Endothelial cell (in vitro differentiated cells): ENCODE results near the gene C1QA. TPM values are rescaled to one million over a fixed set of nuclear protein-coding genes. Genes with fewer than 3 reads are reported as not detected.

Source experiments
- DNase-seq: peaks from one replicate; pipeline ENCODE4 v3.0.0; 2021; ENCODE audit warnings: low spot score
- H3K27ac Mint-ChIP-seq: one replicate; pipeline ENCODE4 v1.8.0; 2021; ENCODE audit warnings: mixed read lengths, inconsistent platforms; ENCODE audit not compliant: unreplicated experiment
- H3K27me3 Mint-ChIP-seq: one replicate; pipeline ENCODE4 v1.8.0; 2021; ENCODE audit warnings: mild to moderate bottlenecking, moderate library complexity, mixed read lengths, inconsistent platforms; ENCODE audit not compliant: unreplicated experiment
- H3K36me3 Mint-ChIP-seq: one replicate; pipeline ENCODE4 v1.8.0; 2021; ENCODE audit warnings: mild to moderate bottlenecking, low read depth, mixed read lengths, inconsistent platforms; ENCODE audit not compliant: unreplicated experiment
- H3K4me1 Mint-ChIP-seq: one replicate; pipeline ENCODE4 v1.8.0; 2021; ENCODE audit warnings: mild to moderate bottlenecking, mixed read lengths, inconsistent platforms; ENCODE audit not compliant: unreplicated experiment
- H3K4me3 Mint-ChIP-seq: one replicate; pipeline ENCODE4 v1.8.0; 2021; ENCODE audit warnings: mild to moderate bottlenecking, mixed read lengths, inconsistent platforms; ENCODE audit not compliant: unreplicated experiment
- H3K9me3 Mint-ChIP-seq: one replicate; pipeline ENCODE4 v1.8.0; 2021; ENCODE audit warnings: mixed read lengths, inconsistent platforms; ENCODE audit not compliant: unreplicated experiment
- CTCF ChIP-seq: fragments of 200-600 bp; sonication (generic); IDR thresholded peaks from one replicate; pipeline ENCODE4 v1.5.0; 2021; ENCODE audit warnings: antibody characterized with exemption; ENCODE audit not compliant: unreplicated experiment
- total RNA-seq: library from RNA; stranded (reverse); fragmentation: NEBNext Ultra II Directional; extraction: Animal tissue kit (Norgen Biotek cat#: 25700); gene quantifications from one replicate; pipeline ENCODE4 v1.2.1, GENCODE V29; 2021; ENCODE audit not compliant: unreplicated experiment

C1QA gene
- total RNA-seq, 1 donor from 2014 or later = not detected

GRCh38 chr1:22633697-22634463 is 2.5 kb upstream of the C1QA start:
- no peak for TF ChIP-seq CTCF
- H3K27ac Mint-ChIP-seq = no peak overlapping the region
- H3K36me3 Mint-ChIP-seq = no peaks in the 10 kb centered on the region
- H3K9me3 Mint-ChIP-seq = no peaks in the 10 kb centered on the region
- DNase-seq = no peak
- H3K4me1 Mint-ChIP-seq = no peaks in the 10 kb centered on the region
- H3K4me3 Mint-ChIP-seq = no peak overlapping the region
- peaks cover 2% of the 10 kb centered on the region for H3K27me3 Mint-ChIP-seq

- no peak for TF ChIP-seq CTCF
- peaks cover 2% of the 10 kb centered on the region for H3K27me3 Mint-ChIP-seq
- H3K36me3 Mint-ChIP-seq = no peaks in the 10 kb centered on the region
- DNase-seq = no peak
- no peak overlapping the region for H3K4me3 Mint-ChIP-seq
- no peak overlapping the region for H3K27ac Mint-ChIP-seq
- H3K9me3 Mint-ChIP-seq = no peaks in the 10 kb centered on the region
- H3K4me1 Mint-ChIP-seq = no peaks in the 10 kb centered on the region
Measured at GRCh38 chr1:22635436-22635835, 992 bp upstream of the C1QA start.

- Mint-ChIP-seq H3K27ac (no peak overlapping the region), H3K27me3 (peaks cover 9% of the 10 kb centered on the region), H3K9me3 (no peaks in the 10 kb centered on the region), H3K4me1 (no peaks in the 10 kb centered on the region), H3K4me3 (no peak overlapping the region), H3K36me3 (no peaks in the 10 kb centered on the region)
- no peak for DNase-seq
- TF ChIP-seq CTCF = no peak
Measured at GRCh38 chr1:22636927-22637326, 499 bp downstream of the C1QA start.

GRCh38 chr1:22637907-22638445 is 1.5 kb downstream of the C1QA start:
- no peaks in the 10 kb centered on the region for H3K36me3 Mint-ChIP-seq
- H3K9me3 Mint-ChIP-seq = no peaks in the 10 kb centered on the region
- H3K27ac Mint-ChIP-seq = no peak overlapping the region
- DNase-seq = no peak
- peaks cover 9% of the 10 kb centered on the region for H3K27me3 Mint-ChIP-seq
- H3K4me3 Mint-ChIP-seq = no peak overlapping the region
- TF ChIP-seq CTCF = no peak
- no peaks in the 10 kb centered on the region for H3K4me1 Mint-ChIP-seq

- no peaks in the 10 kb centered on the region for H3K9me3 Mint-ChIP-seq
- no peak overlapping the region for H3K27ac Mint-ChIP-seq
Measured at GRCh38 chr1:22638476-22639234, 2.2 kb downstream of the C1QA start.

More at GRCh38 chr1:22638476-22639234, 2.2 kb downstream of the C1QA start:
- no peak for DNase-seq
- Mint-ChIP-seq H3K36me3 (no peaks in the 10 kb centered on the region), H3K27me3 (peaks cover 12% of the 10 kb centered on the region), H3K4me3 (no peak overlapping the region), H3K4me1 (no peaks in the 10 kb centered on the region)
- no peak for TF ChIP-seq CTCF
